GM19395 (cell line): ENCODE data around the gene EMC8.
A peak's percentile ranks its signal among the peaks of the same experiment; 100 is the strongest.
"Not testable (repeated sequence)": the region's sequence is repeated elsewhere in the genome, so short reads cannot be mapped to it uniquely, and the experiment has no call there.

Experiments
- ATAC-seq: cut with Tn5 transposase; IDR thresholded peaks from one replicate; pipeline ENCODE4 v1.9.1; 2021; ENCODE audit warnings: mild to moderate bottlenecking, moderate library complexity; ENCODE audit not compliant: unreplicated experiment

EMC8 gene

DNA sequence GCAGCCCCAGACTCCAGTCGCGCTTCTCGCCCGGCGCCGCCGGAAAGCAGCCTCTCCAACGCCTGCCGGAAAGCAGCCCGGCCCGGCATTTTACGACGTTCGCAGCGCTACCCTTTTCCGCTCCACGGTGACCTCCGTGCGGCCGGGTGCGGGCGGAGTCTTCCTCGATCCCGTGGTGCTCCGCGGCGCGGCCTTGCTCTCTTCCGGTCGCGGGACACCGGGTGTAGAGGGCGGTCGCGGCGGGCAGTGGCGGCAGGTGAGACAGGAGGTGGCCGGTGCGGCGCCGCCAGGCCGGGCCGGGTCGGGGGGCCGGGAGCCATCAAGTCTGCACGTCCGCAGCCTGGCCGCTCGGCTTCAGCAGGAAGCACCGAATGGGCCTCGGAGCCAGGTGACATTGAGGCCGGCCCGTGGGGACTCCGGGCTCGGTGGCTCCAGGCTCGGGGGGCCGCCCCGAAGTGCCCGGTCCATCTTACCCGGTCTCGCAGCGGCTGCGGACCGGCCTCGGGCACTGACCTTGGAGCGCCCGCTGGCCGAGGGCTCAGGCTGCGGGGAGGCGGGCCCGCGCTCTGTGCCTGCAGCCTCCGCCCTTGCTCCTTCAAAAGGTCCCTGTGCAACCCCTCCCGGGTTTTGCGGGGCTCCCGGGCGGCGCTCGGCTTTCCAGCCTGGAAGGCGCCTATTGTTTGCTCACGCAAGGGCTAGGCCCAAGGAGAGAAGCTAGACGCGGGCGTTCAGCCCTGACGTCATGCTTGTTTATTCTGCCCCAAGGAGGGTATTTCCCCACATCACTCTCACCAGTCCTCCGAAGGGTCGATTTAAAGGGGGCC lies at the start of gene EMC8, which contains the start of gene COX4I1:
EMC8 (minus strand) TSS at position 48 of the 824 bp plus-strand sequence. CDS start 249 bp downstream, outside the sequence.
COX4I1 (plus strand) TSS at position 199 of the 824 bp plus-strand sequence. CDS start 1,511 bp downstream, outside the sequence.
- ATAC-seq, result peak; percentile 86

DNA sequence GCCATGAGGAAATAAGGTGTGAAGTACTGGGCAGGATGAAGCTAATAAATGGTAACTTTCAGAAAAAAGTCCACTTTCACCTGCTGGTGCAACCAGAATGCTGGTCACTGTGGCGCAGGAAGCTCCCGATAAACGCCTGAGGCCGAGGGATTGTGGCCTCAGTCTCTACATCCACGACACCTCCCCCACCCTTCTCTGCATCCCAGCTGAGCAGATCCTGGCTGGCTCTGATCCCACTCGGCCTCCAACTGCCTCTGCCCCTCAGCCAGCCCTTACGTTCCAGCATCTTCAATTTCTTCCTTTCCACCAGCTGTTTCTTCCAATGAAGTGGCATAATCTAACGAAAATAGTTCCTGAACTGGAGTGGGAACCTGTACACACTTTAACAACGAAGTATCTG lies 49.6 kb upstream of the EMC8 start:
- ATAC-seq, result no peak

DNA sequence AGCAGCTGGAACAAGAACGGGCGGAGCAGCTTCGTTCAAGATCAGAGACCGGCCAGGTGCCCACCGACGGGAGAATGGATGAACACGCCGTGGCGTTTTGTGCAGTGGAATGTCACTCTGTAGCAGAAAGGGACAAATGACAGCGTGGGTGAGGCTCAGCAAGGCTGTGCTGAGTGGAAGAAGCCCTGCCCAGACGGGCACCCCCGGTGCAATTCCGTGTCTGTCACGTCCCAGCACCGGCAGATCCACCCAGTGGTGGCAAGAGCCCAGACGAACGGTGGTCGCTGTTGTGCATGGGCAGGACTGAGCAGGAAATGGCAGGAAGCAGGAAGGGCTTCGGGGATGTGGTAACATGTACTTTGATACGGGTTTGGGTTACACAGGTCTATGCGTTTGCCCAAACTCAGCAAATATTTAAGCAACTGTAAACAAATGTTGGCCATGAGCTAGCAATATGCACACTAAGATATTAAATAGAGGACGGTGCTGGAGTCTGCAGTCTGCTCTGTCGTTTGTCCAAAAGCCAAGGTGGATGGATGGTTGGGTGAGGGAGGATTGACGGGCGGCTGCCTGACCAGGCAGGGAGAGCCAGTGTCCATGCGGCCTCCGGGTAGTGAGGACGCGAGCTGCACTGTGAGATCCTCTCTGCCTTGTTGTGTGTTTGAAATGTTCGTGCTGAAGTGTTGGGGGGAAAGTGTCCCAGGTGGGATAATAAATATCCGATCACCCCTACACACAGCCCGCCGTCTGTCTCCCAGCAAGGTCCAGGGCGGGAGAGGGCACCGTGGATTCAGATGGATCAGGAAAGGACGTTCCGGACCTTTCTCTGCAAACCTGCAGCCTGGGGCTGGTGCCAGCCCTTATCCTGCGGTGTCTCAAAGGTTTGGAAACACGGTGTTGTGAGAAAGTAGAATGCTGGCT lies 48.6 kb upstream of the EMC8 start:
- ATAC-seq, result no peak

DNA sequence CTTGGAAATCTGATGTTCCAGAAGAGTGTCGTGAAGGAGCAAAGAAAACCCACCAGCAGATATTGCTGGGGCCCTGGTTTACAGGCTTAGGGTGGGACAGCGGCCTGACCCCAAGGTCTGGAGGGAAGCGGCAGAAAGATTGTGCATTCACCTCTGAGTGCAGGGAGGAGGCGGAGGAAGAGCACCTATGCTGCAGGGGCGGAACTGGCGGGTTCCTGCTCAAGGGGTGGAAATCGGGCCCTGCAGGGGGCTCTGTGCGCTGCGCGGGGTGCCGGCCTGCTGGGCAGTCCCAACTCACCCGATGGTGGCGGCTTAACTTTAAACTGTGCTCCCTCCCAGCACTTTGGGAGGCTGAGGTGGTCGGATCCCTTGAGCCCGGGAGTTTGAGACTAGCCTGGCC lies 47.7 kb upstream of the EMC8 start:
- no peak for ATAC-seq

DNA sequence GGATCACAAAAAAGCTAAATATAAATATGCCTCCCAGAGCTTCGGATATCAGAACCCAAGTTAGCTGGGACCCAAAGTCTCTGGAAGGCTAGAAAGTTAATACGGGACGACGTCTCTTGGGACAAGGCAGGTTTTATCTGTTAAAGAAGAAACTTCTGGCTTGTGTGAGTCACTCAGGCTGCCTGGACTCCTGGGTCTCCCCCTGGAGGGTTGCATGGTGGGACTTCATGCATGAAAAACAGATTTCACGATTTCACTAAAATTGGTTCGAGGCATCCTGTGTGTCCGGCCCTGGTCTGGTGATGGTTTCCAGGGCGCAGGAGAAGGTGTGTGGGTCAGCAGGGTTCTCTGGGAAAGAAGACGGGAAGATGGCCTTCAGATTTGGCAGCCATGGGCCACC lies 47.1 kb upstream of the EMC8 start:
- ATAC-seq, result no peak

DNA sequence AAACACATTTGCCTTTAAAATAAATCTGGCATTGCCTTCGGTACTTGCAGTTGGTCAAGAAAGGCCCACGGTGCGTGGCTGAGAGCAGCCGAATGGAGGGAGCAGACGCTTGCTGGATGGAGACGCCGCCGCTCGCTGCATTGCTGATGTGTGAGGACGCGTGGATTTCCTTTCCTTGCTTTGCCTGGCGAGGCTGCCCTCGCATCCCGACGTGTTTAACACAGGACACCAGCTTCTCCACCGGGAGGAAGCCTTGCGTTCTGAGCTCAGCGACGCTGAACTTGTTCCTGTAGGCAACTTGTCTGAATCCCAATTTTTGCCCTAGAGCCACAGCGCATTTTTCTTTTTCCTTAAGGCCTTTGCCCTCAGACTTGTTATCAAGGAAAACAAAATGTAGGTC lies 45.9 kb upstream of the EMC8 start:
- ATAC-seq, result no peak

DNA sequence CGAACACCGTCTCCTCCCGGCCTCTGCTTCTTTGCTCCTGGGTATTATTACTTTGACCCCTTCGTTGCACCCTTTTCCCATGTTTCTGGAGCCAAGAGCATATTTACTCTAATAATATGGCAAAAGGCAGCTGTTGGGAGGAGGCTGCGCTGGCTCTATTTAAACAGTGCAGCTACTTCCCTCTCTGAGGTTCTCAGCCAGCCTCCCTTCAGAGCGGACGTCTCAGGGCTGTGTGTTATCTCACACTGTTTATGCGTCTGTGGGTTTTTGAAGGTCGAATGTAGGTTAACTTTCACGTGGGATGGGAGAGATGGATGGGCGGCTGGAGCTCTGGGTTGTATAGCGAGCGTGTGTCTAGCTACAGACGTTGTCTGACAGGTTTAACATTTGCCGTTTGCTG lies 45.4 kb upstream of the EMC8 start:
- no peak for ATAC-seq

DNA sequence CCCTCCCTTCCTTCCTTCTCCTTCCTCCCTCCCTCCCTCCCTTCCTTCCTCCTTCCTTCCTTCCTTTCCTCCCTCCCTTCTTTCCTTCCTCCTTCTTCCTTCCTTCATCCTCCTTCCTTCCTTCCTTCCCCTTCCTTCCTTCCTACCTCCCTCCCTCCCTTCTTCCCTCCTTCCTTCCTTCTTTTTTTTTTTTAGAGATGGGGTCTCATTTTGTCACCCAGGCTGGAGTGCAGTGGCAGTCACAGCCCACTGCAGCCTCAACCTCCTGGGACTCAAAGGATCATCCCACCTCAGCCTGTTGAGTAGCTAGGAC lies 44.8 kb upstream of the EMC8 start:
- ATAC-seq, result no peak

DNA sequence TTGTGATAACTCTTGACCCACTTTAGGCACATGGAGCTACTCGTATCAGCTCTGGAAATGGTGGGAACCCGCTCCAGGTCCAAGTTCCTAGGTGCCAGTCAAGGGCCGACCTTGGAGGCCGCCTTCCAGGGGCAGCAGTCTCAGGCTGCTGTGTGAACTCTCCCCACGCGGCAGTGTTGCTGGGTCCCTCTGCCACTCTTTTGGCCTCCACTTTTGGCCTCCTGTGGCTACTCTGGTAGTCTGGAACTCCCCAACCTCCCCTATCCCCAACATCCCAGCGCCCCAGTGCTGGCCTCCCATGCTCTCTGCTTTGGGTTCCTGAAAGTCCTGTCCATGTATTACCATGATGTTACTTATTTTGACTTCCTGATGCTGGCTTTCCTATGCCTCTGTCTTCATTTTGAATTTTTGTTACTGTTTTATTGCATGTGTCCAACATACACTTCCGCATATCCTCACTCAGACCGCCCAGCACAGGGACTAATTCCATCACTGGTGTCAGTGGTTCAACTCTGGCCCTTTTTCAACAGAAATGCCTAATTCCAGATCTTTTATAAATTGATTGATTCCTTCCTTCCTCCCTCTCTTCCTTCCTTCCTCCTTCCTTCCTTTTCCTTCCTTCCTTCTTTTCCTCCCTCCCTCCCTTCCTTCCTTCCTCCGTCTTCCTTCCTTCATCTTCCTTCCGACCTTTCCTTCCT lies 44.3 kb upstream of the EMC8 start:
- ATAC-seq, result no peak

DNA sequence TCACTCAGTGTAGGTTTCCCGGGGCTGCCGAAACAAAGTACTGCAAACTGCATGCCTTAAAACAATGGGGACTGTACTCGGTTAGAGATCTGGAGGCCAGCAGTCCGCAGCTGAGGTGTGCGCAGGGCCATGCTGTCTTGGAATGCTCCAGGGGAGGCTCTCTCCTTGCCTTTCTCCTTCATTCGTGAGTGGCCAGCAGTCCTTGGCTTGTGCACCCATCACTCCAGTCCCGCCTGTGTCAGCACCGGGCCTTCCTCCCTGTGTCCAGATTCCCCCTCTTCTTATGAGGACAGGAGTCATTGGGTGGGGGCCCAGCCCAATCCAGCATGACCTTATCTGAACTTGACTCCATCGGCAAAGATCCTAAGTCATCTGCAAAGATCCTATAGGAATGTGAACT lies 43.5 kb upstream of the EMC8 start:
- ATAC-seq, result no peak

DNA sequence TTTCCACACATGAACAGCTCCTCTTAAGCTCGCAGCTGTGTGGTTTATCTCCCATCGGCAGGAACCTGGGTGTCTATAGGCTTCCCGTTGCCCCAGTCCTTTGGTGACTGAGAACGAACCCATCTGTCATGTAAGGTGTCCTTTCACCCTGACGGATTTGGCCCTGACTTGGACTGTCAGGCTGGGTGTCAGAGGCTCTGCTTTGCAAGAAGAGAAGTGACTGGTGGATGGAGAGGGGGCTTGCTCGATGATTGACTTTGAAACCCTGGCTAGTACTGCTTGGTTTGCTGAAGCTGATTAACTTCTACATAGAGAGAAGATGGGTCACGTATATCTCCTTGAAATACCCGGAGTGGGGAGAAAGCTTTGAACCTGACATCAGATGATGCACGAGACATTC lies 43.1 kb upstream of the EMC8 start:
- ATAC-seq, result no peak

DNA sequence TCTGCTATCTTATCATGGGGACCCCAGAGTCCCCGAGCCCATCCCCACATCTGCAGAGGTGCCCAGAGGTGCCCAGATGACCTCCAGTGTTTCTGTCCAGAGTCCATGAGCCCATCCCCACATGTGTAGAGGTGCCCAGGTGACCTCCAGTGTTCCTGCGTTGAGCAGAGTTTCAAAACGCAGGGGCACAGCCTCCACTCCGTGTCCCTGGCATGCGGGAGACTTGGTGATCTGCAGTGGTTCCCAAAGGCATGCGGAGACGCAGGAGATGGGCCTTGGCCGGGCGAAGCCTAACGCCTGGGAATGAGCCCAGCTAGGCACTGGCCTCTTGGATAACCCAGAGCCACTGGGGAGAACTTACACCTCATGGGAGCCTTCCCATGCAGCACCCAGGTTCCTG lies 41.5 kb upstream of the EMC8 start:
- no peak for ATAC-seq

DNA sequence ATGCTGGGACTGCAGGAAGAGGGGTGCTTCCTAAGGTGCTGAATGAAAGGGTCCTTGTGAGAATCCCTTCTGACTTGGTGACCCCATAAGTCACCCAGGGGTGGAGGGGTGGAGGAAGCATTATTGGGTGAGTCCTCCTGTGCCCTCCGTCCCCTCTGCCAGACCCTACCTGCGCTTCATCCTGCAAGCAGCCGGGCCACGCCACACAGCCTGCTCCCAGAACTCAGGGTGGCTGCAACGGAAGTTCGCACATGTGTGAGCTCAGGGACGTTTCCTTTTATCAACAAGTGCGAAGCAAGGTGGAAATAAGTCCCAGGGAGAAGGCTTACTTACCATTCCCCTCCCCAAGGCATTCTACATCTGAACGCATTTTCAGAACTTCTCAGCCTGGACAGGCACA lies 41.1 kb upstream of the EMC8 start:
- ATAC-seq, result no peak

DNA sequence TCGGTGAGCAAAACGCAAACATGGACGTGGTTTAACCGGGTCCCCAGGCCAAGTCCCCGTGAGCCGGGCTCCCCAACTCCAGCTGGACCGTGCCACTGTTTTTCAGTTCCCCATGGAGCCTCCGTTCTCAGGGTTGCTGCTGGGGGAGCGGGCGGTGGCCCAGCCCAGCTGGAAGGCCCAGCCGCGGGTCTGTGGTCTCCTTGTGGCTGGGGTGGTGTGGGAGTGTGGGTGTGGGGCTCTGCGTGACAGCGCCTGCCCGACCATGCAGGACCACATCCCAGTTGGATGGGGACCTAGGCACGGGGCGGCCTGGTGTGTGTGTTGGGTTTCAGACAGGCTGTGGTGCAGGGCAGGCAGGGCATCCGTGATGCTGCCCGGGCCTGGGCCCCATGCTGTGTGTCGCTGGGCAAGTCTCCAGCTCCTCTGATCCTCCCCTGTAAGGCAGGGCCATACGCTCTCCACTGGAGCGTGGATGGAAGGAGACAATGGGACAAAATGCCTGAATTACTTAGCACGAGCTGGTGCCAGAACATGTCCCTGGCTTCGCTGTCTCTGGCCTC lies 40.4 kb upstream of the EMC8 start:
- no peak for ATAC-seq

DNA sequence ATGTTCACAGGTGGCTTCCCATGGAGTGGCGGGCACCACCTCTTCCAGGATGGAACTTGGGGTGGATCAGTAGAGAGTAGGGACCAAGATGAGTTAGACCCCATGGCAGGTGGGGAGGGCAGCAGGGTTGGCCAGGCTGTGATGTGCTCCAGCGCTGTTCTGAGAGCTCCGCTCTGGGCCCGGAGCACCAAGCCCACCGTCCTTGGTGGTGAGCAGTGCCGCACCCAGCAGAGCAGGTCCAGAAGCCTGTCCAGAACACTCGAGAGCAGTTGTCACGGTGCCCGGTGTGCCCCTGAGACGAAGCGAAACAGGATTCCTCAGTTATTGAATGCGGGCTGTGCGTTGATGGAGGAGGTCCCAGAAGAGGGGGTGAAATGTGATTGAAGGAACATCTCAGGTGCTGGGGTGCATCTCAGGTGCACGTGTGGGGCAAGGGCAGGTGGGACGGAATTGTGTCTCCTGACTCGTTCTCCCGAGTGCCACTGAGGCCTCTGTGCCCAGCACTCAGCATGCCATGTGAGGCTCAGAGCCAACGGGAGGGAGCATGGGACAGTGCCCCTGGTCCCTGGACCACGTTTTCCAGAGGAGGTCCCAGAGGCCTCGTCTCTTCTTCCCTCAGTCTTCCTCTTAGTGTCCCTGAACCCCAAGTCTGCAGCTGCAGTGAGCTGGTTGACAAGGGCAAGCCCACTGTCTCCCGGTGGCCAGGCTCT lies 39.7 kb upstream of the EMC8 start:
- no peak for ATAC-seq

DNA sequence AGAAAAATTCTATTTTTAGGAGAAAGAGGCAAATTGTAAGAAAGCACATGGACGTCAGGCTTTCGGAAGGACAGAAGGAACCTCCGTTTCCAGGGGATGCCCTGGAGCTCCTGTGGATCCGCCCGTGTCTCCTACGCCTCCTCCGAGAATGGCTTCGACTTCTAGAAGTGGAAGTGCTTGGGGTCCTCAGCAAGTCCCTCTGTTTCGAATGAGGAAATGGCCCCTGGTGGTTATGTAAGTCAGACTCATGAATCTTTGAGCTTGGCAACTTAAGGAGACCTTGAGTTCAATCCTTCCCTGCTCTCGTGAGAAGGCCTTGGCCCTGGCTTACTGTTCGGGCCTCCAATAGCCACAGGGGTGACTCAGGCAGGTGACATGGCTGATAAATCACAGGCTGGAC lies 39.0 kb upstream of the EMC8 start:
- ATAC-seq, result no peak

DNA sequence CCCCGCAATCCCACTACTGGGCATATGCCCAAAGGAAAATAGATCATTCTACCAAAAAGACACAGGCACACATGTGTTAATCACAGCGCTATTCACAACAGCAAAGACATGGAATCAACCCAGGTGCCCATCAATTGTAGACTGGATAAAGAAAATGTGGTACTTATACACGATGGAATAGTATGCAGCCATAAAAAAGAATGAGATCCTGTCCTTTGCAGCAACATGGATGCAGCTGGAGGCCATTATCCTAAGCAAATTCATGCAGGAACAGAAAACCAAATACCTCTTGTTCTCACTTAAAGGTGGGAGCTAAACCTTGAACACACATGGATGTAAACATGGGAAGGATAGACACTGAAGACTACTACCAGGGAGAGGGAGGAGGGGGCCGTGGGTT lies 38.3 kb upstream of the EMC8 start:
- ATAC-seq, result not testable (repeated sequence)

DNA sequence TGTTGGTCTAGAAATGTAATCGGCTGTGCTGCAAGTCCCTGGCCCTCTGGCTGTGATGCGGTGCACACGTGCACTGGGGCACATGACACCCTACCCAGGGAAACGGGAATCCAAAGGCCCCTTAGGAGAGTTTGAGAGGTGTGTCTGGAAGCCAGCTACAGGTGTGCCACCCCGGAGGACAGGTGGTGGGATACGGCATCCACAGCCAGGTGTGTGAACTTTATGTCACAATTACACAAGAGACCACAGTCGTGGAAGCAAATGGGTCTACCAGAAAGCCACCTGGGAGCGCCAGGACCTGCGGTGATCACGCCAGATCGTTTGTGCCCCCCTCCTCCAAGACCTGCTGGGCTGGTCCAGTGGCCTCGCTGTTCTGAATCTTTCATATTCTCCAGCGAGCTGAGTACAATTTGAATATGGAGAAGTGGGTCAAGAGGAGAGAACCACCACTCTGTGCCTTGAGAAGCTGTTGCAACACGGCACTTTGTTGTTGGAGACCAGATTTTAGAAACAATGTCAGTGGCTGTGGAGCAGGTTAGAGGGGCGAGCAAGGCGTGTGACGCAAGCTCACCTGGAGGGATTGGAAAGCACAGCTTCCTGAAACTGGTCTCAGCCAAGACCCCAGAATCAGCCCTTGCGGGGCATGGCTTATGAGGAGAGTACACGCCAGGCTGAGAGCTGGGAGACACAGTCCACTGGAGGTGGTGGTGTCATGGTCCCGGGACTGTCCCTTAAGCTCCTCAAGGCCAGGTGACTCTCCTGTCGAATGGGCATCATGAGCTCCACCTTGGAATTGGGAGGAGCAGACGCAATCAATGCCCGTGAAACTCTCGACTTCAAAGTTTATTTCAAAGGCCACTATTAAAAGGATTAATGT lies 37.6 kb upstream of the EMC8 start:
- ATAC-seq, result no peak

DNA sequence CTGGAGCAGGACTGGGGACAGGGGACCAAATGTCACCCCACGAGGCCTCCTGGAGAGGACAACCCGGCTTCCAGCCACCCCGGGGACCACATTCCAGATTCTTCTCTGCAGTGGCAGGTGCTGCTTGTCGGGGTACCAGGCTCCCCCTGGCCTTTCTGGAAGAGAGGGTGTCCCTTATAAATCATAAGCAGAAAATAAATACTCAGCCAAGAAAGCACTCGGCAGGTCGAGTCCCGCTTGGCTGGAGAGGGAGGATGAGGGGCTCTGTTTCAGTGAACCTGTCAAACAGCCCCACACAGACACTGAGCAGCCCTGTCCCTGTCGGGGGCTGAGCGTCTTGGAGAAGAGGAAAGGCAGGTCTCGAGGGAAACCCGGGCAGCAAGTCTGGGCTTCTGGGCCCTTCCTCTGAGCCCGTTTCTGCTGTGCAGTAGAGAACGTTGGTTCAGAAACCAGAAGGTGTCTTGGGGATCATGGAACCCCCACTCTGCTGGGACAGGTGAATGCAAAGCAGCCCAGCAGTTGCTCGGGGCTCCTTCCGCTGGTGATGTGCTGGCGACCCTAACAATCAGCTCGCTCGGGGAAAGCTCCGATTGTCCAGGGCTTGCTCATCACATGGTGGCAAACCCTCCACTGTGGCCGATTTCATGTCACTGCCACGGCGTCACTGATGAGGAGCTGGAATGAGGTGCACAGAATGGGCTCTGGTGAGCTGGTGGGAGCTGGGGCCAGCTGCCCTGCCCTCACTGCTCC lies 36.8 kb upstream of the EMC8 start:
- no peak for ATAC-seq
